ENCODE results near the gene OR51T1.
"Not testable (repeated sequence)": the region's sequence is repeated elsewhere in the genome, so short reads cannot be mapped to it uniquely, and the experiment has no call there.

Gene OR51T1, protein sequence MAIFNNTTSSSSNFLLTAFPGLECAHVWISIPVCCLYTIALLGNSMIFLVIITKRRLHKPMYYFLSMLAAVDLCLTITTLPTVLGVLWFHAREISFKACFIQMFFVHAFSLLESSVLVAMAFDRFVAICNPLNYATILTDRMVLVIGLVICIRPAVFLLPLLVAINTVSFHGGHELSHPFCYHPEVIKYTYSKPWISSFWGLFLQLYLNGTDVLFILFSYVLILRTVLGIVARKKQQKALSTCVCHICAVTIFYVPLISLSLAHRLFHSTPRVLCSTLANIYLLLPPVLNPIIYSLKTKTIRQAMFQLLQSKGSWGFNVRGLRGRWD

DNA sequence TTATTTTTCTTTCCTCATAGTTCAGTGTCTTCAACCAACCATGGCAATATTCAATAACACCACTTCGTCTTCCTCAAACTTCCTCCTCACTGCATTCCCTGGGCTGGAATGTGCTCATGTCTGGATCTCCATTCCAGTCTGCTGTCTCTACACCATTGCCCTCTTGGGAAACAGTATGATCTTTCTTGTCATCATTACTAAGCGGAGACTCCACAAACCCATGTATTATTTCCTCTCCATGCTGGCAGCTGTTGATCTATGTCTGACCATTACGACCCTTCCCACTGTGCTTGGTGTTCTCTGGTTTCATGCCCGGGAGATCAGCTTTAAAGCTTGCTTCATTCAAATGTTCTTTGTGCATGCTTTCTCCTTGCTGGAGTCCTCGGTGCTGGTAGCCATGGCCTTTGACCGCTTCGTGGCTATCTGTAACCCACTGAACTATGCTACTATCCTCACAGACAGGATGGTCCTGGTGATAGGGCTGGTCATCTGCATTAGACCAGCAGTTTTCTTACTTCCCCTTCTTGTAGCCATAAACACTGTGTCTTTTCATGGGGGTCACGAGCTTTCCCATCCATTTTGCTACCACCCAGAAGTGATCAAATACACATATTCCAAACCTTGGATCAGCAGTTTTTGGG, at the start of gene OR51T1:
OR51T1 (plus strand) TSS at position 41 of the 641 bp plus-strand sequence; CDS start at position 41, 0 bp downstream.
- no peak for DNase-seq (ENCODE audit: low spot score)

DNA sequence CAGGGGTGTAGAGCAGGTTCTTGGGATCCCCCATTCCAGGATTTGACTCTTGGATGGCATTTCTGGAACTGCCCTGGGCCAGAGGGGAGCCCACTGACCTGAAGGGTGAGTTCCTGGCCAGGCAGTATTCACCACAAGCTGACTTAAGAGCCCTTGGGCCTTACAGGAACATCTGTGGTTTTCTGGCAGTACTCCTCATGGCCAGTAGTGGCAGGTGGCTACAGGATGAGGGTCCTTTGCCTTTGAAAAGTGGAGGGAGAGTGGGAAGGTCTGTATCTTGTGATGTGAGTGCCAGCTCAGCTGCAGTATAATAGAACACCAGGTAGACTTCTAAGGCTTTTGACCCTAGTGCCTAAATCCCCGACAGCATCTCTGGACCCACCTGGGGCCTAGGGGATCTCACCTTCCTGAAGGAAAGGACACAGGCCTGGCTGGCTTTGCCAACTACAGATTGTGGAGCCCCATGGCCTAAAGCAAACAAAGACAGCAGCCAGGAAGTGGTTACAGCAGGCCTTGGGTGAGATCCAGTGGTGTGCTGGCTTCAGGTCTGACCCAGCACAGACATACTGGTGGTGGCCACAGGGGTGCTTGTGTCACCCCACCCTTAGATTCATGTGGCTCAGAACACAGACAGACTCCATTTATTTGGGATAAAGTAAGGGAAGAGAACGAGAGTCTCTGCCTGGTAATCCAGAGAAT, 41.7 kb upstream of the OR51T1 start:
- DNase-seq (ENCODE audit: low spot score) = no peak

DNA sequence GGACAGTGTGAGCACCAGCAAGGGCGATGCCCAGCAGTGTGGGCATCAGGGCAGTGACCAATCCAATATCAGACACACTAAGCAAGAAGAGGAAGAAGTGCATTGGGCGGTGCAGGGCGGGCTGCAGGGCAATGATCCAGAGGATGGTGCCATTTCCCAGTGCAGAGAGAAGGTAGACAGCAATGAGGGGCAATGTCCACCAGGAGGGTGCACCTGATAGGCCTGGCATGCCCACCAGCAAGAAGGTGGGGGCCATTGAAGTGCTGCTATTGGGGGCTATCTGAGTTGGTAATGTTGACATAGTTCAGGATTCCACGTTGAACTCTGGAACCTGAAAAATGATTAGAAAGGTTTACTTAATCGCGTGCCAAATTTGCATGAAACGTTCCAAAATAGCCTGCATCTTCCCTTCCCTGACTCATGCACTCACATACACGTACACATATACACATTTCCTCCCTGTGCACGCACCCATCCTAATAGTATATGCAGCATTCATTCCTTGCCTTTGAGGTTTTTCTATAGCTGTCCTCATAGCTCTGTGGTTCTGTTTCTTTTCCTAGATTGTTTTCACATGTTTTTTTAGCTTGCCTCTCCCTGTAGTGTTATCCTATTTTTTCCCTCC, 32.7 kb upstream of the OR51T1 start, which contains the start of gene OR51S1:
OR51S1 (minus strand) TSS at position 301 of the 625 bp plus-strand sequence; CDS start at position 301, 0 bp downstream.
- no peak for DNase-seq (ENCODE audit: low spot score)

DNA sequence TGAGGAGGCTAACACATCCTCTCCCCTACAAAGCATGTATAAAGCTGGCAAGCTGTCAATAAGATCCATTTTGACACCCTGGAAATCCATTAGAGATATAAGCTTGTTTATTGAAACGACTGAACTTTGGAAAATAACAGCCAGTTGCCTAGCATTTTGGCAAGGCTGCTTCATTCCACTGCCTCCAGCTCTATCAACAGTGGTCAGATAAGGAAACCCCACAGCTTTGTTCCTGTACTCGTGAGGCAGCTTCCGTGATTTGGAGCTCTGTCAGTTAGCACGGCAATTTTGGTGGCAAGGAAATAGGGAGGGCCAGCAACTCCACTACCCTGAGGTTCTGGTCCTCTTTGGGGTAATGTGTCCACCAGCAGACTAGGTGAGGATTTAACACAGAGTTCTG, 30.7 kb upstream of the OR51T1 start:
- DNase-seq (ENCODE audit: low spot score) = no peak

DNA sequence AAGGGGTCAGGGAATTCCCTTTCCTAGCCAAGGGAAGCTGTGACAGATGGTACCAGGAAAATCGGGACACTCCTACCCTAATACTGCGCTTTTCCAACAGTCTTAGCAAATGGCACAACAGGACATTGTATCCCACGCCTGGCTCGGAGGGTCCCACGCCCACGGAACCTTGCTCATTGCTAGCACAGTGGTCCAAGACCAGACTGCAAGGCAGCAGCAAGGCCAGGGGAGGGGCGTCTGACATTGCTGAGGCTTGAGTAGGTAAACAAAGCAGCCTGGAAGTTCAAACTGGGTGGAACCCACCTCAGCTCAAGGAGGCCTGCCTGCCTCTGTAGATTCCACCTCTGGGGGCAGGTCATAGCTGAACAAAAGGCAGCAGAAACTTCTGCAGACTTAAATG, 27.4 kb upstream of the OR51T1 start:
- DNase-seq (ENCODE audit: low spot score) = not testable (repeated sequence)

DNA sequence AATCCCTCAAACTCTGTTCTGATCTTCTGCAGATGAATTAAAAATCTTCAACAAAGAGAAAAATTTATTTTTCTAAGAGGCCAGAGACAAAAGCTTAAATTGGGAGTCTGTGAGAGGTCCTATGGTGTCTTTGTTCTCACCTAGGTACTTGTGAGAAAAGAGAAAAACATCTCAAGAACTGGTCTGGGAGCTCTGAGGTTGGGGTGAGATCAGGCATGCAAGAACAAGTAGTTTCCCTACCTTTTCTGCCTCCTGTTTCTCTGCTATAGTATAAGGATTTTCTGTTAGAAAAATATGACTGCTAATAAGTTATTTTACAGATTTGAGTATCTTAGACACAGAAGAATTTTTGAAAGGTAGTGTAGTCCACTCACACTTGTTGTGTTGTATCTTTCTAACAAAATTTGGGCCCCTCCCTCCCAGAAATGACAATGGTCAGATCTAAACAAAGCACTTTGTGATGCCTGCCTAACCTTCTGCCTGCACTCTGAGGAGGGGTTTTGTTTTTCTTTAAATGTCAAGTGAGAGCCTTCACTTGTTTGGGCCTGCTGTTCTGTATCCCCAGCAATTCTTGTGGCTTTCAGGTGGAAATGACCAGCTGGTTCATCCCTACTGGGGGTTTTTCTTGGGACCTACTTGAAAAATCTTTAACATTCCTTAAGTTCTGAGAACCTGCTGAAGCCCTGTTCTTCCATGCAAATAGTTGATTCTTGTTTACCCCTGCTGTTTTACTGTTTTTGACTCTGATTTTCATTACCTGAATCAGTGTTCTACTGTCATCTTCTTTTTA, 19.1 kb upstream of the OR51T1 start:
- peak; percentile 22 for DNase-seq (ENCODE audit: low spot score)

DNA sequence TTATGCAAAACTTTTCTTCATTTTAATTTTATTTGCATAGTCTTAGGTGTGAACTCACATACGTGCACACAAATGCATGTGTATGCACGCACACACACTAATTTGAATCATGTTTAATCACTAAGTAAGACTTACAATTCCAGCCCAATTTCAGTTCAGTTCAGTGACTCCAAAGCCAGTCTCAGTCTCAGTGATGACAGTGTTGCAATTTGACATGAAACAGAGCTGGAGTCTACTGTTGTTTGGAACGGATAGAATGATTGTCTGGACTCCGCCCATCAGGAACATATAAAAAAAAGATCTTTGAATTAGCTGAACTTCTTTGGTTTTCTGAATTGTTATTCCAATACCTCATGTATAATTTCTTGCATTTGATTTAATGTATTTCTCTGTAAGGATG, 17.8 kb upstream of the OR51T1 start:
- DNase-seq (ENCODE audit: low spot score) = no peak

DNA sequence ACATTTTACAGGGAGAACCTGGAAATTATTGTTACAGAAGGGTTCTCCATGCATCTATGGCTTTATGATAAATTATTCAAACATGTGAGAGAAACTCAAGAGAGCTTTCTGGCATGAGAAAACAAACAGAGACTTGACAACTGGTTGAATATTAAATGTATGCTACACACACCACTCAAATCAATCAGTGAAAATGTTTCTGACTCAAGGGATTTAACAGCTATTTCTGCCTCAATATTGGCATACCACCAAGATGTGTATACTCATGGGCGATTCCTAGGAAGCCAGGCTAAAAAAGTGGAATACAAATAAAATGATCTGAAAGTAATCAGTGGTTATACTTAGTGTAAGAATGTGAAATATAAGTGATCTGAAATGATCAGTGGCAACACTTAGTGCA, 15.8 kb upstream of the OR51T1 start:
- no peak for DNase-seq (ENCODE audit: low spot score)

DNA sequence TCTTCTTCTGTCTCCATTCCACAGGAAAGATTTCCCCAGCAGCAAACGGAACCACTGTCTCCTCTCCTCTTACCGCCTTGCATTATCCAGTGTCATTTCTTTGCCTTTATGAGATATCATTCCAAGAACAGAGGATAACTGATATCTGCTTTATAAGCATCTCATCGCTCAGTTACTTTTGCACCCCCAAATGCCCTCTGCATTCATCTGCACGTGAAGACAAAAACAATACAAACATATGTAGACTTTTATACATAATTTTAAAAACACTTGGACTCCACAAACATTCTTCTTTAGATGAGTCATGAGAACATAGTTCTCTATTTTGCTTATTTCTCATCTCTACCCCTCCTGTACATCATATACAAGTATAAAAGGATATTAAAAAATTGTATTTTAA, 512 bp upstream of the OR51T1 start:
- no peak for DNase-seq (ENCODE audit: low spot score)

DNA sequence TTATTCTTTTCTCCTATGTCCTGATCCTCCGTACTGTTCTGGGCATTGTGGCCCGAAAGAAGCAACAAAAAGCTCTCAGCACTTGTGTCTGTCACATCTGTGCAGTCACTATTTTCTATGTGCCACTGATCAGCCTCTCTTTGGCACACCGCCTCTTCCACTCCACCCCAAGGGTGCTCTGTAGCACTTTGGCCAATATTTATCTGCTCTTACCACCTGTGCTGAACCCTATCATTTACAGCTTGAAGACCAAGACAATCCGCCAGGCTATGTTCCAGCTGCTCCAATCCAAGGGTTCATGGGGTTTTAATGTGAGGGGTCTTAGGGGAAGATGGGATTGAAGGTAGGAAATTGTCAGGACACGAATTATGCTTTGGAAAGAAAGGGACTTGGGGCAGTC, 843 bp downstream of the OR51T1 start:
- no peak for DNase-seq (ENCODE audit: low spot score)

DNA sequence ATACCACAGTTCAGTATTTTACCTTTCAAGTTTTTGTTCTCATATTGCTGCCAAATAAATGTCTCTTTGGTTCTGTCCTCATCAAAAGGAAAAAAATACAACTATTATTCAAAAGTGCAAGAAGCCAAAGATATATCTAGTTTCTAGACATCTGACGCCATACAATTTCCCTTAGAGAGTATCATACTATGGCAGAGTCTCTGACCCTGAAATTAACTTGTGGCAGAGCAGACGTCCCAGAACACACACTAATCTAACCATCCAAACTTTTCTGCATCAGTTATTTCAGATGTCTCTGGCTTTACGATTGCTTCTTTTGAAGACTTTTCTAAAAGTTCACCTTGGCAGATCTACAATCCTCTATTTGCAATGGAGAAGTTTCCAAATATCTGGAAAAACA, 2.7 kb downstream of the OR51T1 start:
- no peak for DNase-seq (ENCODE audit: low spot score)

DNA sequence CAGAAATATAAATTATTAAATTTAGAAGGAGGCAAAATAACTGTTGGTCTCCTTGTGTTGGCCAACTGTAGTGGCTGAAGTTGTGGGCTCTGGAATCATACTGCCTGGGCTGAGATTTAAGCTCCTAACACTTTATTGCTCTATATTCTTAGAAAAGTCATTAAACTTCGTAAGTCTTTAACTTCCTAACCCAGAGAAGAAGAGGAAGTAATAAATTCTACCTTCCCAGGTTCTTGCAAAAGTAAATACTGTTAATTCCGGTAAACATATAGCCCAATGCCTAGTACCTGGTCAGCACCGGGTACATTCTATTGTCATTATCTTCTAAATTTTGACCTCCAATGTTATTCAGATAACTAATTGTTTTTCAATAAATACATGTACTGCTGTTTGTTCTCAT, 4.5 kb downstream of the OR51T1 start:
- no peak for DNase-seq (ENCODE audit: low spot score)

DNA sequence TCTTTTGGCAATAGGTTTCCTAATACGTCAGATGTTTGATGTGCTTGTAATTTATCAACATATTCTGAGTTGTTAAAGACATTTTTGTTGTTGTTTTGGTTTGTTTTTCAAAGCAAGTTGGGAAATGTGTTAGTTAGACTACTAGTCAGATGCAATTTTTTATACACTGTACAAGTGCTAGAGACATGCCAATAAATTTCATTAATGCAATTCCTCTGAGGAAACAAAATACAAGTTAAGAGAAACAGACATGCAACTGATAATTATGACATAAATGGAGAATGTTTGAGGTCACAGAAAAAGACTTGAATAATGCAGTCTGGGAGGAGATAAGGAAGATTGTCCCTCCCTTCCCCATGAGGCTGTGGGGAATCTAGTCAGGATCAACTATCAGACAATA, 5.9 kb downstream of the OR51T1 start:
- no peak for DNase-seq (ENCODE audit: low spot score)

DNA sequence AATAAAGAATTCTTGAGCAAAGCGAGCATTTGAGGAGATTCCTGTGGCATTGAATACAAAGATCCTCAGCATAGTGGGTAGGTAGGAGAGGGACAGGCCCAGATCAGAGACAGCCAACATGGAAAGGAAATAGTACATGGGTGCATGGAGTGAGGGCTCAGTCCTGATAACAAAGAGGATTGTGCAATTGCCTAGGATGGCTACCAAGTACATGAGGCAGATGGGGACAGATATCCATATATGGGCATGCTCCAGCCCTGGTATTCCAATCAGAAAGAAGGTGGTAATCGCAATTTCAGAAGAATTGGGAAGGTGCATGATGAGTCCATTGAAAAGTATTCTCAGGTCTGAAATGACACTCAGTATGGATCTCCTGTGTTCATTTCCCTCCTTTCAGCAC, 8.6 kb downstream of the OR51T1 start:
- DNase-seq (ENCODE audit: low spot score) = no peak

DNA sequence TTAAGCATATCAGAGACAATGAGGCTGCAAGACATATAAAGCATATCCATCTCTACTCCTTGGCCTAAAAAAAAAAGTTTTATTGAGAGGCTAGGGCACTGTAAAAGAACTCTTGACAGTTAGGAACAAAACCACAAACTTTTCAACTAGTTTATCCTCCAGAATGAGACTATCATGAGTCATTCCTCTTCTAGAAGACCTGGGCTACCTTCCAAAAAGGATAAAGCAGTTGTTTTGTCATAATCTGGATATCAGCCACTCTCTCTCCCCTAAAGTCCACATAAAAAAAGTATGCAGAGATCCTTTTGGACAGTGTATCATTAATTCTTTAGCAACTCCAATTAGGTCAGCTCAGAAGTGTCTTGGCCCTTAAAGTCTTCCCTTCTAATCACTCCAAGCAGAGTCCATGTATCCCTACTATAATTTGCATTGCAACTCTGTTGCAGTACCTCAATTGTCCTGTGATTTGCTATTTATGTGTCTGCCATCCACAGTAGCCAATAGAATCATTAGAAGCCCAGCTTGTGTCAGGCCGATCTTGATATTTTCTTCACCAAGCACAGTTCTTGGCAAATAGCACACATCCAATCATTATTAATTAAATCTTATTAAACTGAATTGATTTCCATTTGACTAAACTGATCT, 10.4 kb downstream of the OR51T1 start:
- no peak for DNase-seq (ENCODE audit: low spot score)

DNA sequence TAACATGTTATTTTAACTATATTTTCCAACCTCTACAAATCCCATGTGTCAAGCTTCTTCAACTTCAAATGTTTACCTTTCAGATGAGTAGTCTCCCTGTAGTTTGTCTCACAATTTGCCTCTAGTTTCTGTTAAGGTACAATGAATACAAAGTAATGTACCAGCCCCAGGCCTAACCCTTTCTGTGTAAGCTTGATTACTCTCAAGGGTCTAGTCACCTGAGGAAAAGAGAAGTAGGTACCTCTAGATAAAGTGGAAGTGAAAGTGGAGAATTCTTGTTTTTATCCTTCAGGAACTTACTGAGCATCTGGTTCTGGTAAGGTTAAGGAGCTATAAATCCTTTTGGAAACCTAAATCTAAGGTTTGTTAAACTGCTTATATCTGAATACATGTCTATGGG, 21.8 kb downstream of the OR51T1 start, which contains the start of gene OR51A7:
OR51A7 (plus strand) TSS at position 300 of the 400 bp plus-strand sequence. CDS start 3,587 bp downstream, outside the sequence.
- DNase-seq (ENCODE audit: low spot score) = no peak

DNA sequence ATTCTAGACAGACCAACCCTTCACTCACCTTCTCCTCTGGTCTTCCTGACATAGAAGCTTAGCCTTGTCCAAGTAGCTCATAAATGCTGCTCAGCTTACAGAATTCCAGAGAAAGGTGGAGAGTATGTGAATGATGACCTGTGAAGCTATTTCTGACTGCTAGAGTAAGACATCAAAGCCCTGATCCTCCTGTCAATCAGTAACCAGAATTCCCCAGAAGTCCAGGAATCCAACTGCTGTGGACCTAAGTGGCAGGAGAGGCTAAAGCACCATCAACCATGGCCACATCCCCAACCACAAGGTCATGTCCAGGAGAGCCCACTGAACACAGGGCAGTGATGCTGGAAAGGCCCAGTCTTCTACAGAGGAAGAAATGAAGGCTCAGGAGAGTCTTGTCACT, 34.9 kb downstream of the OR51T1 start:
- DNase-seq (ENCODE audit: low spot score) = no peak

DNA sequence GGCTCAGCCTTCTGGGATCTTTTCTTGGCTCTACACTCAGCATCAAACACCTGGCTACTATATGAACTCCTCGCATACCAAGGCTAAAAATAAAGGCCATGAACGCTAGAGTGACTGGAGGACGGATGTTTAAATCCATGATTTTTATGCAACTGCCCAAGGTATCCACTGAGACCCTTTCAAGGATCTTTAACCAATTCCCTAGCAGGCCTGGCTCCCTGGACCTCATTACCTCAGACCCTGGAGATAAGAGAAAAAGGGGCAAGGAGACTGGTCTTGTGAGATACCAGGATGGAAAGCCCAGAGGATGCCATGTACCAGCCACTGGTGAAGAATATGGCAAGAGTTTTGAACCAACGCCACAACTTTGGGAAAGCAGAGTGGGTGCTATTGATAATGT, 37.5 kb downstream of the OR51T1 start, which contains the start of gene OR51G2:
OR51G2 (minus strand) TSS at position 101 of the 400 bp plus-strand sequence. CDS start 3,687 bp downstream, outside the sequence.
- DNase-seq (ENCODE audit: low spot score) = no peak

DNA sequence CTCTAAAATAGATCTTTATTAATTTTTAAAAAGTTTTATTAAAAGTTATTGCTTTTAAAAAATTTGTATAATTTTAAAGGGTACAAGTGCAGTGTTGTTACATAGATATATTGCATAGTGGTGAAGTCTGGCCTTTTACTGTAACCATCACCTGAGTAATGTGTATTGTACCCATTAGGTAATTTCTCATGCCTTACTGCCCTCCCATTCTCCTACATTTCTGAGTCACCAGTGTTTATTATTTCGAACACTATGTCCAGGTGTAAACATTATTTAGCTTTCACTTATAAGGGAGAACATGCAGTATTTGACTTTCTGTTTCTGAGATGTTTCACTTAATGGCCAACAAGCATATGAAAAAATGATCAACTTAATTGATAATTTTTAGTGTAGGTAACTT, 40.1 kb downstream of the OR51T1 start:
- no peak for DNase-seq (ENCODE audit: low spot score)

DNA sequence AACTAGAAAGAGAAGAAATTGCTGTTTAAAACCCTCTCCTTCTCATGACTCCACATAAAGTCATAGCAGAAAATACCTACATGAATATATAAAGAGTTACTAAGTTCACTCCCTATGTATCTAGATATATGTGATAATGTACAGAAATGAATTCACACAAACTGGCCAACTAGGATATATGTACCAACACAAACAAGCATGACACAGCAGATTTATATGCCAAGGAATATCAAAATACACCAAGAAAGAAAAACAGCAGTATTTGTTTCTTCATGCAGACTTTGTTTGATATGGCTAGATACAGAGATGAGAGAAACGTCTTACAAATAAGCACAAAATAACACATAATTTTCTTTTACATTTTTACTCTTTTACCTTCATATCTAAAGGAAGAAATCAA, 40.6 kb downstream of the OR51T1 start:
- no peak for DNase-seq (ENCODE audit: low spot score)

DNA sequence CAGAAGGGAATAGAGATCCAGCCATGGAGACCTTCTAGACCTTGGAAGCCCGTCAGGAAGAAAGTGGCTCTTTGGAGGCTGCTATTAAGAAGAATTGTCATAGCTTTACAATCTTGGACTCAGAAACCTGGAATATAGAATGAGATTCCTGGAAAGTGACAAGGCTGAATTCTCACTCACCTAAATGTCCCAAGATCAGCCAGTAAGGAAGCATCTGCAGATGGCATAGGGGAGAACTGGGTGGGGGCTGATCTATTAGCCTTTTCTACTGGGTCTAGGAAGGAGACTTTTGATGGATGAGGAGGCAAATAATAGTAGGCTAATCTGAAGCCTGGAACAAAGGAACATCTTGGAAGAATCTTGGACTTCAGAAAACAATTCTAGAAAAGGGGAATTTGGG, 42.5 kb downstream of the OR51T1 start, which contains the start of gene OR51G1:
OR51G1 (minus strand) TSS at position 101 of the 400 bp plus-strand sequence; CDS start at position 101, 0 bp downstream.
- no peak for DNase-seq (ENCODE audit: low spot score)

All from iPS-NIHi11 (cell line).